B cell (primary cell): ENCODE measurements around the gene TTC39B.

Source experiments
- CTCF ChIP-seq: fragments of 200-600 bp; IDR thresholded peaks from one replicate; pipeline ENCODE4 v1.8.0; 2022; ENCODE audit warnings: antibody characterized with exemption, mild to moderate bottlenecking
- EZH2 ChIP-seq: IDR thresholded peaks from 2 replicates; pipeline ENCODE4 v1.6.1; 2012; ENCODE audit warnings: borderline replicate concordance, low read depth, mild to moderate bottlenecking, moderate library complexity, low read length; ENCODE audit not compliant: insufficient read depth, poor library complexity, severe bottlenecking

GRCh38 chr9:15155323-15155722 lies 151.7 kb downstream of the TTC39B start:
- no peak for TF ChIP-seq CTCF
- no peak for TF ChIP-seq EZH2
